Hepatocyte (in vitro differentiated cells): ENCODE measurements around the gene ENTR1. TPM values are rescaled to one million over a fixed set of nuclear protein-coding genes. Genes with fewer than 3 reads are reported as not detected.

Experiments
- DNase-seq: peaks from one replicate; pipeline ENCODE4 v3.0.0-alpha.2; 2016; ENCODE audit warnings: low spot score
- H2AFZ ChIP-seq: fragments of 200-600 bp; sonication (generic); 2 replicates; pipeline ENCODE4 v1.6.0; 2016; ENCODE audit warnings: antibody characterized with exemption, mild to moderate bottlenecking
- H3K27ac ChIP-seq: fragments of 200-600 bp; sonication (generic); 2 replicates; pipeline ENCODE4 v1.5.1; 2016; ENCODE audit warnings: mild to moderate bottlenecking
- H3K27me3 ChIP-seq: fragments of 200-600 bp; sonication (generic); 2 replicates; pipeline ENCODE4 v1.6.1; 2016
- H3K36me3 ChIP-seq: fragments of 200-600 bp; sonication (generic); replicated peaks from 2 replicates; pipeline ENCODE4 v1.5.1; 2016; ENCODE audit warnings: low read depth; ENCODE audit not compliant: insufficient read depth
- H3K4me1 ChIP-seq: fragments of 200-600 bp; sonication (generic); 2 replicates; pipeline ENCODE4 v1.5.1; 2016; ENCODE audit warnings: mild to moderate bottlenecking, moderate library complexity; ENCODE audit not compliant: insufficient read depth
- H3K4me2 ChIP-seq: fragments of 200-600 bp; sonication (generic); 2 replicates; pipeline ENCODE4 v1.6.0; 2016
- H3K4me3 ChIP-seq: fragments of 200-600 bp; sonication (generic); 2 replicates; pipeline ENCODE4 v1.5.1; 2016; ENCODE audit warnings: mild to moderate bottlenecking
- H3K79me2 ChIP-seq: fragments of 200-600 bp; sonication (generic); 2 replicates; pipeline ENCODE4 v1.6.0; 2017; ENCODE audit warnings: mild to moderate bottlenecking
- H3K9me2 ChIP-seq: fragments of 200-600 bp; sonication (generic); replicated peaks from 2 replicates; pipeline ENCODE4 v1.6.0; 2017; ENCODE audit warnings: mild to moderate bottlenecking; ENCODE audit not compliant: insufficient read depth
- H3K9me3 ChIP-seq: fragments of 200-600 bp; sonication (generic); 2 replicates; pipeline ENCODE4 v1.5.1; 2016; ENCODE audit warnings: low read depth, mild to moderate bottlenecking
- H4K20me1 ChIP-seq: fragments of 200-600 bp; sonication (generic); 2 replicates; pipeline ENCODE4 v1.6.0; 2016; ENCODE audit warnings: mild to moderate bottlenecking; ENCODE audit not compliant: insufficient read depth, poor library complexity, severe bottlenecking
- CTCF ChIP-seq: fragments of 200-600 bp; sonication (generic); IDR thresholded peaks from 2 replicates; pipeline ENCODE4 v1.5.1; 2016; ENCODE audit warnings: antibody characterized with exemption, mild to moderate bottlenecking; ENCODE audit not compliant: poor library complexity
- EZH2 ChIP-seq: fragments of 200-600 bp; sonication (generic); IDR thresholded peaks from 2 replicates; pipeline ENCODE4 v1.6.1; 2016; ENCODE audit warnings: antibody characterized with exemption, mild to moderate bottlenecking, borderline replicate concordance
- EZH2phosphoT487 ChIP-seq: fragments of 200-600 bp; sonication (generic); IDR thresholded peaks from one replicate; pipeline ENCODE4 v1.6.1; 2018; ENCODE audit warnings: antibody characterized with exemption, mild to moderate bottlenecking, low read depth, moderate library complexity; ENCODE audit not compliant: unreplicated experiment, severe bottlenecking
- WGBS: methylation state at CpG from one replicate; pipeline ENCODE4 v1.1.6; 2016; ENCODE audit warnings: low lambda C conversion rate; ENCODE audit errors: missing lambda C conversion rate; 5-methylcytosine and 5-hydroxymethylcytosine counted together
- polyA plus RNA-seq: library from polyadenylated mRNA; unstranded; fragments of >200 nt; fragmentation: Nextera tagmentation; extraction: Ambion mirVana; gene quantifications from 2 replicates; pipeline ENCODE4 v1.2.1, GENCODE V29; 2016
- total RNA-seq: library from RNA; depleted of rRNA; stranded (reverse); fragments of >200 nt; gene quantifications from 2 replicates; pipeline ENCODE4 v1.2.3, GENCODE V29; 2014

ENTR1 gene
- total and polyA plus RNA-seq, 2 experiments from 2014 or later = 33.5 to 50.1 TPM

GRCh38 chr9:136358888-136359287 lies 51.5 kb downstream of the ENTR1 start:
- TF ChIP-seq EZH2 (no peak), EZH2phosphoT487 (no peak), CTCF (no peak)
- 88% methylated on average over 2 of the region's 2 CpGs for whole genome bisulfite sequencing

GRCh38 chr9:136358016-136358415 lies 52.4 kb downstream of the ENTR1 start:
- no peaks in the 10 kb centered on the region for H3K9me3 ChIP-seq
- TF ChIP-seq CTCF (no peak), EZH2 (no peak), EZH2phosphoT487 (no peak)
- H3K27me3 ChIP-seq = no peaks in the 10 kb centered on the region
- no peak overlapping the region for H3K27ac ChIP-seq
- H3K36me3 ChIP-seq = no peaks in the 10 kb centered on the region
- H2AFZ ChIP-seq = no peak overlapping the region
- no peaks in the 10 kb centered on the region for H3K79me2 ChIP-seq
- no peaks in the 10 kb centered on the region for H3K9me2 ChIP-seq
- H4K20me1 ChIP-seq = no peaks in the 10 kb centered on the region
- H3K4me2 ChIP-seq = no peak overlapping the region
- peaks cover 17% of the 10 kb centered on the region for H3K4me1 ChIP-seq
- WGBS = 91% methylated on average over 17 of the region's 29 CpGs
- DNase-seq = no peak
- H3K4me3 ChIP-seq = no peak overlapping the region

More at GRCh38 chr9:136358888-136359287, 51.5 kb downstream of the ENTR1 start:
- Histone ChIP-seq H3K79me2 (no peaks in the 10 kb centered on the region), H3K27me3 (no peaks in the 10 kb centered on the region), H2AFZ (no peak overlapping the region), H3K36me3 (no peaks in the 10 kb centered on the region), H4K20me1 (no peaks in the 10 kb centered on the region), H3K9me3 (no peaks in the 10 kb centered on the region), H3K27ac (no peak overlapping the region), H3K4me3 (no peak overlapping the region), H3K4me2 (no peak overlapping the region), H3K4me1 (peaks cover 15% of the 10 kb centered on the region), H3K9me2 (no peaks in the 10 kb centered on the region)
- DNase-seq = no peak

- H3K27me3 ChIP-seq = no peaks in the 10 kb centered on the region
- no peak overlapping the region for H2AFZ ChIP-seq
- TF ChIP-seq EZH2phosphoT487 (no peak), CTCF (no peak), EZH2 (no peak)
- H3K9me3 ChIP-seq = no peaks in the 10 kb centered on the region
- no peaks in the 10 kb centered on the region for H4K20me1 ChIP-seq
- no peaks in the 10 kb centered on the region for H3K36me3 ChIP-seq
- H3K27ac ChIP-seq = no peak overlapping the region
- no peak for DNase-seq
- peaks cover 17% of the 10 kb centered on the region for H3K4me1 ChIP-seq
- no peak overlapping the region for H3K4me2 ChIP-seq
- WGBS = 88% methylated on average over 19 of the region's 22 CpGs
- no peaks in the 10 kb centered on the region for H3K9me2 ChIP-seq
- no peaks in the 10 kb centered on the region for H3K79me2 ChIP-seq
- no peak overlapping the region for H3K4me3 ChIP-seq
Observed at GRCh38 chr9:136357202-136357725, 53.1 kb downstream of the ENTR1 start.
